Anterior cingulate cortex (tissue), 58 donors: ENCODE data around the gene PPA2.
"Not testable (repeated sequence)": the region's sequence is repeated elsewhere in the genome, so short reads cannot be mapped to it uniquely, and the experiment has no call there.

ENCODE experiments used
- DNase-seq, 58 donors: peaks; one replicate each; lab custom pipeline; 2025; lab: John Stamatoyannopoulos, UW

PPA2 gene

DNA sequence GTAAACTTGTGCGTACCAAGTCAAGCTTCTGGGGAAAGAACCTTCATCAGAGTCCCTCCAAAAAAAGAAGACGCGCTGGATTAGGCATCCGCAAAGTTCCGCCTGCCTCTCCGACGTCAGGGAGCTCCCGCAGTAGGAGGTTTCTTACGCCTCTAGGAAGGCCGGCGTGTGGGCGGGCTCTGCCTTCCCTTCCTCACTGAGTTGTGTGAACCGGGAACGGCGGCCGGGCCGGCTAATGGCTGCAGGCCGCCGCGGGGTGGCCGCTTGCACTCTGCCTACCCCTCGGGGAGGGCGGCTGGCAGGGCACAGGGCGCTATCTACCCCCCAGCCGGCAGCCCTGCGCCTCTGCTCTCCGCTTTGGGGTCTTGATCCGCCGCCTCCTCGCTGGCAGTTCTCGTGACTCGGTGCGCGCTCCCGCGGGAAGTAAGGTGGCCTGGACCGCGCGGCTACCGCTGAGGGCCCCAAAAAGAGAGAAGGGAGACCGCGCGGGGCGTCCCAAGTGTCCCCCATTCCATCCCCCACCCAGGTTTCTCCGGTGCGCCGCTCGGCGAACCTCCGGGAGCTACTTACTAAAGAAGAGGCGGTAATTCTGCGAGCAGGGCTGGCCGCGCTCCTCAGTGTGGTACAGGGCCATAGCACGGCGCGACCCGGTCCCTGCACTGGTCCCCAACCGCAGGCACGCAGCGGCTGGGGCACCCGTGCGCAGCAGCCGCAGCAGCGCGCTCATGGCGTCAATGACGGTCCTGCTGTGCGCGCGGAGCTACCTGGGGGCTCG, at the start of gene PPA2:
PPA2 (minus strand) TSS at position 739 of the 775 bp plus-strand sequence; CDS start at position 727, 12 bp downstream.
- peak; percentile 9 to 89 (median 78) for DNase-seq

GRCh38 chr4:105520819-105521790, 47.2 kb upstream of the PPA2 start:
- peak in 14 of 58 donors; percentile 1 to 45 (median 7) for DNase-seq

DNA sequence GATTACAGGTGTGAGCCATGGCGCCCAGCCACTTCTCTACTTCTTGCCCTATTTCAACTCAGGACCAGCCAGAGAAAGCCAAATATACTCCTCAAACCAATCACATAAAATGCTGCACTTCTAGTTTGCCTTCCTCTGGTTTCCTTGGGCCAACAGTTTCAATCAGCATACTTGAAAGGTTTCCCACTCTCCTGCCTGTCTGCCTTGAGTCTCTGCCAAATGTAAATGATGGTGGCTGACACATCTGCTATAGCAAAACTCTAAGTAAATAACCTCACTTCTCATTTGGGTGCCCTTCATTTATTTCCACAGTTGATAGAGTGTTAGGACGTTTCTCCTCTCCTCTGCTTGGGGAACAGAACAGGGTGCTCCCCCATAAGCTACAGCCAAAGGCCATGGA, 36.4 kb upstream of the PPA2 start:
- no peak for DNase-seq

GRCh38 chr4:105509714-105510113, 35.9 kb upstream of the PPA2 start:
- DNase-seq = no peak

DNA sequence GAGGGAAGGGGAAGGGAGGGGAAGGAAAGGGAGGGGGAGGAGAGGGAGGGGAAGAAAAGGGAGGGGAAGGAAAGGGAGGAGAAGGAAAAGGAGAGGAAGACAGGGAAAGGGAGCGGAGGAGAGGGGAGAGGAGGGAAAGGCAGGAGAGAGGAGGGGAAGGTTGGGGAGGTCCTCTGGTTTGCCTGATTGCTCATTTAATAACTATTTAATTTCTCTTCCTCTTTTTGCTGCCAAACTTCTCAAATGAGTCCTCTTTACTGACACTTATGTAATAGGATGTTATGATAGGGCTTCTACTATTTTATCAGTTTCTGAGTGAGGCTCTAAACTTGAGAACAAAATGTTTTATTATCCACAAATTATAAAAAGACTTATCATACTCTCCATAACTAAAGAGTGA, 35.4 kb upstream of the PPA2 start:
- no peak for DNase-seq

- peak in 1 of 58 donors; percentile 1 for DNase-seq
Observed at GRCh38 chr4:105504744-105505143, 30.9 kb upstream of the PPA2 start.

DNA sequence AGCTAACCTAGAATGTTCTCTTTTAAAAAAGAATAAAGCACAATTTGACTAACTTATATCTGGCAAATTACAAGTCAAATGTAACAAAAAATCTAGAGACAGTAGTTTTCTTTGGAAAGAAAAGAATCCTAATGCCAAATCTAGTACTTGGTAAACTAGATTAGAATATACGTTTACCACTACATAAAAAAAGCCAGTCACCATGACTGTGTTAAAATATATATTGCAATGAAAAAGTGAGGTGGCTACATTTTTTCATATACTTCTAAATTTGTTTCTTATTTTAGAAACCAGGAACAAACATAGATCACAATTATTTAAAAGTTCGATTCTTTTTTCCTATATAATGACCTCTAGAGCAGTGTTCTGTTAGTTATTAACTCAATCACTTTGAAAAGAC, 29.6 kb upstream of the PPA2 start:
- DNase-seq = no peak

- DNase-seq = no peak
Observed at GRCh38 chr4:105496899-105497298, 23.0 kb upstream of the PPA2 start.

- no peak for DNase-seq
Observed at GRCh38 chr4:105495667-105496066, 21.8 kb upstream of the PPA2 start.

- no peak for DNase-seq
Observed at GRCh38 chr4:105490523-105490922, 16.7 kb upstream of the PPA2 start.

- no peak for DNase-seq
Observed at GRCh38 chr4:105483840-105484239, 10.0 kb upstream of the PPA2 start.

- peak in 20 of 58 donors; percentile 22 to 87 (median 76) for DNase-seq
Observed at GRCh38 chr4:105474099-105474518, 247 bp upstream of the PPA2 start.

- peak in 3 of 58 donors; percentile 39 to 51 (median 44) for DNase-seq
Observed at GRCh38 chr4:105472871-105473323, 965 bp downstream of the PPA2 start.

DNA sequence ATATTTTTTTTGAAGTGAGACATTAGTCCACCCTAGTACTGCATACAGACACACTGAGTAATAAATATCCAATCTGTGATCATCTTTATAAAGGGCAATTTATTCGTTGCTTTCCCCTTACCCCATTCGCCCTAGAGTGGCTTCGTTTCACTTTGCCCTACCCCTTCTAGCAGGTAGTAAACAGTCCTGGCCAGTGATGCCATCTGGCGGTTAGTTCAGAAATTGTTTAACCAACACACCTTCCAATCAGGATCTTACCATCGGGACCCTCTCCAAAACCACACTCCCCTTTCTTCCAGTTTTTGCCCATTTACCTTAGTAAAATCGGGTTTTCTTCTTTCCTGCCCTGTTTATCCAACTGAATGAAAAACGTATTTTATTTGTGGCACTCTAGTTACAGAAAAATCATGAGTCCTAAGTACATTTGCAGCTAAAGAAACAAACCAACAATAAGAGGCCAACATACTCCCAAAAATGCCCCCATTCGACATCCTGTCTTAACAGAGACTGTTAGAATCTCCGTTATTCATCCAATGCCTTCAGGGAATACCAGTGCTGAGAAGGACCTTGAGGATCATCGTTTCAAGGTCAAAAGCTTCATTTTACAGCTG, 2.2 kb downstream of the PPA2 start:
- peak in 46 of 58 donors; percentile 1 to 75 (median 26) for DNase-seq

DNA sequence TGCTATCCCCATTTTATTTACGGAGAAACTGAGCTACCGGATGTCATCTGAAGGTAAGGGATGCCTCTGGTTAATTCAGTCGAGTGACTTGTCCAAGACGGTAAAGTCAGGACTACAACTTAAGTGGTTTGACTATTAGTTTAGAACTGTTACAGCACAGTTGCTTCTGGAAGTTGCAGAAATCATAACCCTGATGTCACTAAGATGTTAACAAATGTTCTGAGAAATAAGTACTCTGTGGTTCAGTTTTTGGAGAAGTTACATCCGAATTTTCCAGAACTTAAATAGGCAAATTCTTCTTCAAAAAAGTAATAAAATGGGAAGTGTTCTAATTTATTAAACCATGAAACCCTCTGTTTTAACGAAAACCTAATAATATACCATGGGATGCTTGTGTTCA, 3.1 kb downstream of the PPA2 start:
- no peak for DNase-seq

- no peak for DNase-seq
Observed at GRCh38 chr4:105469736-105470135, 4.1 kb downstream of the PPA2 start.

DNA sequence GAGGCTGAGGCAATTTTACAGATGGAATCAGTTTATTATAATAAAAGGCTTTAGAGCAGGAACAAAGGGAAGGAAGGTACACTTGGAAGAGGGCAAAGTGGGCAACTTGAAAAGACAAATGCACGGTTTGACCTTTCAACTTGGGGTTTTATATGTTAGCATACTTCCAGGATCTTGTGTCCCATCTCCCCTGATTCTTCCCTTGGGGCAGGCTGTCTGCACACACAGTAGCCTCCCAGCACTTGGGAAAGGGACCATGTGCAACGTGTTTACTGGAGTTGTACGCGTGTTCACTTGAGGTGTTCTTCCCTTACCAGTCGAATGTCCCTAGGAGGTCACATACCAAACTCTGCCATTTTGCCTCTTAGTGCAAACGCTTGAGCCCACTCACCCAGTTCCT, 7.3 kb downstream of the PPA2 start:
- DNase-seq = no peak

DNA sequence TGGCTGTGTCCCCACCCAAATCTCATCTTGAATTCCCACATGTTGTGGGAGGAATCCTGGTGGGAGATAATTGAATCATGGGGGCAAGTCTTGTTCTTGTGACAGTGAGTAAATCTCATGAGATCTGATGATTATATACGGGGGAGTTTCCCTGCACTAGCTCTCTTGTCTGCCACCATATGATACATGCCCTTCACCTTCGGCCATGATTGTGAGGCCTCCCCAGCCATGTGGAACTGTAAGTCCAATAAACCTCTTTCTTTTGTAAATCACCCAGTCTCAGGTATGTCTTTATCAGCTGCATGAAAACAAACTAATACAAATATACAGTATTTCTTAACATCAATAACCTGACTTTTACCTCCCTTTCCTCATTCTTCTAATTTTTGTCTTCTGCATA, 9.3 kb downstream of the PPA2 start:
- not testable (repeated sequence) for DNase-seq

DNA sequence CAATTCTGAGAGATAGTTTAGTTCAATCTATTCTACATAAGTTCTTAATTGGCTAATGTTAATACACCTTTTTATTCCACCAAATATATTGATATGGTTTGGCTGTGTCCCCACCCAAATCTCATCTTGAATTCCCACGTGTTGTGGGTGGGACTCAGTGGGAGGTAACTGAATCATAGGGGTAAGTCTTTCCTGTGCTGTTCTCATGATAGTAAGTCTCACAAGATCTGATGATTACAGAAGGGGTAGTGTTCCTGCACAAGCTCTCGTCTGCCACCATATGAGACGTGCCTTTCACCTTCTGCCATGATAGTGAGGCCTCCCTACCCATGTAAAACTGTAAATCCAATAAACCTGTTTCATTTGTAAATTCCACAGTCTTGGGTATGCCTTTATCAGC, 11.3 kb downstream of the PPA2 start:
- no peak for DNase-seq

- DNase-seq = no peak
Observed at GRCh38 chr4:105461621-105462382, 12.1 kb downstream of the PPA2 start.
